Stimulated activated CD4-positive, alpha-beta T cell treated with anti-CD3 and anti-CD28 coated beads, Interleukin-4, amount 100 ng/mL, for 48 hours (primary cell): ENCODE data around the gene UNG.

Source experiments
- DNase-seq, 2 donors: peaks; one replicate each; pipeline ENCODE4 v3.0.0-alpha.2; 2020; ENCODE audit warnings: low read depth in 2 of 2

UNG gene

DNA sequence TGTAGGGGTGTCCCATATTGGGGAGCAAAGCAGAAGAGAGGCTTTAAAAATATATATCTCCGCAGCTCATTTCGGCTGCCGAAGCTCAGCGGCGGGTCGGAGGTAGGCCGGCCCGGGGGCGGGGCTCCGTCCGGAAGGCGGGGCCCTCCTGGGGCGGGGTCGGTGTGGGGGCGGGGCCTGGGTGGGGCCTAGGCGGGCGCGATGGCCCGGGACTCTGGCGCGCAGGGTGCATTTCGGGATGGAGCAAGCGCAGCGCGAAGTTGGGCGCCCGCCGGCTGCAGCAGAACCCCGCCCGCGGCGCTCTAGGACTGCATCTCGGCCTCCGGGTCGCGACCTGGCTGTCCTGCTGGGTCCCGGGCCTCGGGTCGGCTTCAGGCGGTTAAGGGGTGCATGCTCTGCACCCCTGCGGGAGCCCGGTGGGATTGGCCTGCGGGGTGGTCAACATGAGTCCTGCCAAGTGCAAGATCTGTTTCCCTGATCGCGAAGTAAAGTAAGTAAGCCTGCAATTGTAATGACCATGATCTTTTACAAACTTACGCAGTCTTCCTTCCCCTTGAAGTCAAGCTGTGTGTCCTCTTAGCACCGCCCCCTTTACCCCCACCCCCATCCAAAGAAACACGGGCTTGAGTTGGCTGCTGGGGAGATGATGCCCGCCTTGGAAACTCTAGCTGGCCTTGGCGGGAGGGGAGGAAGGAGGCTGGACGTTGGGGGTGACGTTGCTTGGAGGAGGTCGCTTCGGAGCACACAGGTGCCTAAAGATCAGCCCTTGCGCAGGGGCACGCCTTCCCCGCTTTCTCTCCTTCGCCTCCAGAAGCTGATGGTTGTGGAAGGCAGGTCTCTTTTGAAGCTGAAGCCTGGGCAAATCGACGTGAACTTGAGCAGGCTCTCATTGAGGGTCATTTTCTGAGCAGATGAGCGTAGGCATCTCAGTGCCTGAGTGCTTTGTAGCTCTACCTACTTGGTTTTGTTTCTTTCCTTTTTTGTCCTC lies 57.3 kb downstream of the UNG start:
- DNase-seq = peak; percentile 72 to 77

- DNase-seq = no peak
Observed at GRCh38 chr12:109156036-109156435, 58.6 kb downstream of the UNG start.

GRCh38 chr12:109156586-109156985 lies 59.2 kb downstream of the UNG start:
- no peak for DNase-seq

DNA sequence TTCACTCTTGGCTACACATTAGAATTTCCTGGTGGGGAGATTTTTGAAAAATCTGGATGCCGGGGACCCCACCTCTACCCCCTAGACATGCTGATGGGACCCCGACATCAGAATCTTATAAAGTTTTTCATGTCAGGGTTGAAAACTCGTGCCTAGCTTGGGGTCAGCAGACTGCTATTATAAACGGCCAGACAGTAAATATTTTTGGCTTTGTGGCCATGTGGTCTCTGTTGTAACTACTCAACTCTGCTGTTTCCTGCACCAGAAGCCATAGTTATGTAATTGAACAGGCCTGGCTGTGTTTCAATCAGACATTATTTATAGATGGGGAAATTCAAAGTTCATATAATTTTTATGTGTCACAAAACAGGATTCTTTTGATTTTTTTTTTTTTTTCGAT lies 60.6 kb downstream of the UNG start:
- DNase-seq = no peak

GRCh38 chr12:109160433-109160832 lies 63.0 kb downstream of the UNG start:
- no peak for DNase-seq
